Measurements from ENCODE around the gene ASIC1.

ASIC1 gene

DNA sequence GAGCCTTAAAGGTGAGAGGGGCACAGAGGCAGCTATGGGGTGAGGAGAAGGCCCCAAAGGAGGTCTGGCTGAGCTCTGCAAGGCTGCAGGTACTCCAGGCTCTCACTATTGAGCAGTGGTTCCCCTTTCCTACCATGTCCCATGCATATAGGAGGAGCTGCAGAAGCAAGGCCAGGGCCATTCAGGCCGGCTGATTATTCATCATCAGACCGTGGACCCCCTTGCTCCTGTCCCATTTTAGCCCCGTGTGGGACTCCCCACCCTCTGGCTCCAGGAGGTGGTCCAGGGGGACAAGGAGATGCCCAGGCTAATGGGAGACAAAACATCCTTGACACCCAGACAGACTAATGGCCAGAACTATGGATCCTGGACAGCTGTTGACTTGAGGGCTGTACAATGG, 49.5 kb downstream of the ASIC1 start:
- DNase-seq (ENCODE audit: low read depth in 1 of 2, low spot score in 1 of 2), result no peak

DNA sequence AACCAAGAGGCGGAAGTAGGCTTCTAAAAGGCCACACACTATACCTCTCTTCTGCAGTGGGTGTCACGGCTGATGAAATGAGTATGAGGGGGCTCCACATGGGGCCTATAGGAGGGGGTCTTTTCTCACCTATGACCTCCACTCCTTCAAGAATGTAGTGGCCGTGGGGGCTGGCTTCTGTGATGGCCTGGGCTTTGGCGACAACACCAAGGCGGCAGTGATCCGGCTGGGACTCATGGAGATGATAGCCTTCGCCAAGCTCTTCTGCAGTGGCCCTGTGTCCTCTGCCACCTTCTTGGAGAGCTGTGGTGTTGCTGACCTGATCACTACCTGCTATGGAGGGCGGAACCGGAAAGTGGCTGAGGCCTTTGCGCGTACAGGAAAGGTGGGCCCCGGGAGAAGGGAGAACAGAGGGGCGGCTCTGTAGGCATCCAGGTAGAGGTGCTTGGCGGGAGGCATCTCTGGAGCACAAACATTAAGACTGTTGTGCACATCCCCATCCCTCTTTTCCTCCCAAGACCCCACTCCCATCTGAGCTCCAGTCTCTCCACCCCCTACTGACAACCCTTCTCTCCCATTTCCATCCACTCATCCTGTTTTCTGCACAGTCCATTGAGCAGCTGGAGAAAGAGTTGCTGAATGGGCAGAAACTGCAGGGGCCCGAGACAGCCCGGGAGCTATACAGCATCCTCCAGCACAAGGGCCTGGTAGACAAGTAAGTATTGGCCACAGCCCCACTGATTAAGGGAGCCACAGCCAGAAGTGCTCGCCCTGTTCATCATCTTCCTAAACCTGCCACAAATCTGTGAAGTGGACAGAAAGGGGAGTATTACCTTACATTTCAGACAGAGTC, 50.2 kb downstream of the ASIC1 start:
- no peak for DNase-seq (ENCODE audit: low read depth in 1 of 2, low spot score in 1 of 2)

DNA sequence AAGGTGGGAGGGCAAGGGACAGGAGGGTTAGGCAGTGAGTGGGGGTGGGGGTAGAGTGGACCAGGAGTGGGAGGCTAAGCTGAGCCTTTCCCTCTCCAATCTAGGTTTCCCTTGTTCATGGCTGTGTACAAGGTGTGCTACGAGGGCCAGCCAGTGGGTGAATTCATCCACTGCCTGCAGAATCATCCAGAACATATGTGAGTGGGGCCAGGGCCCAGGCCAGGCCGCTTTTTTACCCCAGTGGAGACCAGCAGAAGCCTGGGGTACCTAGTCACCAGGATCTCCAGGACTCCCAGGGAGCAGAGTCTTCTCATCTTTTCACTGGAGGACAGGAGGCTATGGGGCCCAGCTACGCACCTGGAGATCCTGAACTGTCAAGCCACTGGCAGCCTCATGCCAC, 51.9 kb downstream of the ASIC1 start:
- no peak for DNase-seq (ENCODE audit: low read depth in 1 of 2, low spot score in 1 of 2)

DNA sequence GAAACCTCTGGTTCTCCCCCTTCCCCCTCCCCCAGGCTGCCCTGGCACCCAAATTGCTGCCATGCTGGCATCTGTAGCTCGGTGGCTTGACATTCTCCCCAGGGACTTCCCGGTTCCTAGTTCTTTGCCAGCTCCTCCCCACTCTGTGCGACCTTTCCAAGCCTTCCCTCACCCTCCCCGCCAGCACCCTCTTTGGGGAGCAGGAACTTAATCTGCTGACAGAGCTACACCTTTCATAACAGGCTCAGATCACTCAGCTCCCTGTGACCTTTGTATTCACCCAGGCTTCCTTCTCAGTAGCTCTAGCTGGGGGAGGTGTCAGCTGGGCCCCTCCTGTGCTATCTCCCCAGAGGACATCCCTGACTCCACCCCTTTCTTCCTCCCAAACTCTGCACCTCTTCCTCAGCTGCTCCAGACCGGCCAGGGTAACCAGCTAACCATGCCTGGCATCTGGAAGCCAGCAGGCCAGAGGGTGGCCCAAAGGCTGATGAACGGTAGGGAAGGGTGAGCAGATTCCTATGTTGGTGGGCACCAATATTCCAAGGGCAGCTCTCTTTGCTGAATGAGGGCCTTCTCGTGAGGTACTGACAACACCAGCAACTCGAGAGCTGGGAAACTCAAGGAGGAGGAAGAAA, 52.8 kb downstream of the ASIC1 start:
- no peak for DNase-seq (ENCODE audit: low read depth in 1 of 2, low spot score in 1 of 2)

DNA sequence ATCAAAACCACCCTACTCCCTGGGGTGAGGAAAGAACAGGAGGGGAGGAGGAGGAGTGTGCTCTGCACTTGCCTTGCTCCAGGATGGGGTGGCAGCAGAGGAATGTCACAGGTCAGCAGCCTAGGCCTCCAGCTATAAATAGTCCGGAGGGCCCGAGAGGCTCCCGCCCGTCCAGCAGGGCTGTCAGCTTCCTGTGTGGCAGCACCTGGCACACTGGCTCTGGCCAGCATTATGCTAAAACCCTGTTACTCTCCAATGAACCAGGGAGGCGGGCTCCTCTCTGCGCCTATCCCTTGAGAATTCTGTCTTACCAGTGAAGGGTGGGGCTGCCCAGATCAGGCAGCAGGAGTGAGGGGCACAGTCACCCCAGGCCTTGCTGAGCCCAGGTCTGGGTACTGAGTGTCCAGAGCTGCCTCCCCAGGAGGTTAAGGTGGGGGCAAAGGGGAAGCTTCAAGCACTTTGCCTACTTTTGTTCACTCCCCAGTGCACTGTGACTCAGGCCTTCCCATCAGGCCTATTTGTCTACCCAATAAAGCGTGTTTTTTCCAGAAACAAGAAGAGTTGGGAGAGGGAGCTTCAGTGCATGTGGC, 53.5 kb downstream of the ASIC1 start:
- no peak for DNase-seq (ENCODE audit: low read depth in 1 of 2, low spot score in 1 of 2)

DNA sequence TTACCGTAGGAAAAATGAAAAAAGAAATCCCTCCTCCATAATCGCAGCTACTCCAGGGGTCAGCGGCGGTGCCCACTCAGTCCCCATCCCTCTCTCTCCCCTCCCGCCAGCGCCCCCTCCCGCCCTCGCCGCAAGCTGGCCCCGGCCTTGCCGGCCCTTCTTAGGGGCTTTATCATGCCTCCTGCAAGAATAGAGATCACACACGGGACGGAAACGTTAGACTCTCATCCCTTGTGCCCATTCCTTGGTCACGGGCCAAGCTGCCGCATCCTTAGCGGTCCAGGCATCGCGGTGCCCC, 53.9 kb downstream of the ASIC1 start:
- no peak for DNase-seq (ENCODE audit: low read depth in 1 of 2, low spot score in 1 of 2)

DNA sequence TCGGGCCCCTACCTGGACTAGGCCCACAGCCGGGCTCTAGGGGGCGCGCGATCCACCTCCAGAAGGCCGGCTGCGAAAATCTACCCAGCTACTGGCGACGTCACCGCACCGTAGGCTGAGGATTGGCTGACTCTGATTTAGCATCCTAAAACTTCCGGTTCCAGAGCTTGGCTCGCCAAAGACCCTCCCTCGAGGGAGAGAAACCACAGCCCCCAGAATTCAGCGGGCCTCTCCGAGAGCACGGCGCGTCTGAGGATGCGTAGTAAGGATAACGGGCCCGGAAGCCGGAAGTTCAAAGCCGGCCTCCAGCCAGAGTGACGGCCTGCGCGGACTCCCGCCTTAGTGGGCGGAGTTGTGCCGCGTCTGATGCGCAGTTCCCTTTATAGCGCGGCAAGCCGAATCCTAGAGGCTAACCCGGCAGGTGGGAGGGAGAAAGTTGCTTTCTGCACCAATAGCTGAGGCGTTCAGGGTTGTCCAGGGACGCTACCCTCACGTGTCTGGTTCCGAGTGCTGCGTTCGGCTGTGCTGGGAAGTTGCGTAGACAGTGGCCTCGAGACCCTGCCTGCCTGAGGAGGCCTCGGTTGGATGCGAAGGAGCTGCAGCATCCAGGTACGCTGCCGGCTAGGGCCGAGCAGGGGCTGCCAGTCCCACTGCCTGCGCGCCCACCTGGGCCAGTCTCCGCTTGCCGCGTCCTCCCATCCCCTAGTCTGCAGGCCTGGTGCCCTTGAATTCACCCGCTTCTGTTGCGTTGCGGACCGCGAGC, 54.5 kb downstream of the ASIC1 start, which contains the start of gene COX14:
Gene COX14 (plus strand): TSS at position 544 of the 763 bp plus-strand sequence. CDS start 7,808 bp downstream, outside the sequence.
- DNase-seq (ENCODE audit: low read depth in 1 of 2, low spot score in 1 of 2), result peak; percentile 98 to 100

DNA sequence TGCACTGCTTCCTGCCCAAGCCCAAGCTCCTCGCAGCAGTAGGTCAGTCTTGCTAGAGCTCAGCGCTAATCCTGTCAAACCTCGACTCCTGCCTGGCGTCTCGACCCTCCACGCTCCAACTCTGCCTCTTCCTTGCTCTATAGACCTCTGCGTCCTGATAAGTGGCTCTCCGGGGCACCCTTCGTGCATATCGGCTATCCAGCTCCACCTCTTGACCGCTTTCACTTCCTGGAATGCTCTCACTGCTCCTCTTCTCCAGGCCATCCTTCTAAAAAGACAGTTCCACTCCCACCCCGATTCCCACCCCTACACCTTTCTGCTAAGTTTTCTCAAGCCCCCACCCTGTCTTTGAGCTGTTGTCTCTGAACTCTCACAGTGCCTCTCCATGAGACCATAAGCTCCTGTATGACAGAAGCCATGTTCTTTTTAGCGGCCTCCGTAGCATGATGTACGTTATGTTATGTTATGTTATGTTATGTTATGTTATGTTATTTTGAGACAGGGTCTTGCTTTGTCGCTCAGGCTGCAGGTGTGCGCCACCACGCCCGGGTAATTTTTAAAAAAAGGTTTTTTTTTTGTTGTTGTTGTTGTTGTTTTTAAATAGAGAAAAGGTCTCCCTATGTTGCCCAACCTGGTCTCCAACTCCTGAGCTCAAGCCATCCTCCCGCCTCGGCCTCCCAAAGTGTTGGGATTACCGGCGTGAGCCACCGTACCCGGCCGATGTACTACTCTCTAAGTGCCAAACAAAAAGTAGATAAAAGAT, 55.2 kb downstream of the ASIC1 start:
- DNase-seq (ENCODE audit: low read depth in 1 of 2, low spot score in 1 of 2), result no peak

DNA sequence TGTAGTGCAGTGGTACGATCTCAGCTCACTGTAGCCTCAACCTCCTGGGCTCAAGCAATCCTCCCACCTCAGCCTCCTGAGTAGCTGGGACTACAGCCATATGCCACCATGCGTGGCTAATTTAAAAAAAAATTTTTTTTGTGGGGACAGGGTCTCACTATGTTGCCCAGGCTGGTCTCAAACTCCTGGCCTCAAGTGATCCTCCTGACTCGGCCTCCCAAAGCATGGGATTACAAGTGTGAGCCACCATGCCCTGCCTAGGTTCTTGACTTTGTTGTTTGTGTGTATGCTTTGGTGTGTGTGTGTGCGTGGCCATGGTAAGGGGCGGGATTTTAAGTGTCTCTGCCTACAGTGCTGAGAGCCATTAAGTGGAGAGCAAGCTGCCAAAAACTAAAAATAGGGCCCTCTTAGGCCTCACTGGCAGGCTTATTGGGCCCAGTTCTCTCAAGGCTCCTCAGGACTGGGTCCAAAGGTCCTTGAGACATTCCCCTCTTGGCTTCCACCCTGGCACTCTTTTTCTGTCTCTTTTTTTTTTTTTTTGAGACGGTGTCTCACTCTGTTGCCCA, 59.7 kb downstream of the ASIC1 start:
- no peak for DNase-seq (ENCODE audit: low read depth in 1 of 2, low spot score in 1 of 2)

DNA sequence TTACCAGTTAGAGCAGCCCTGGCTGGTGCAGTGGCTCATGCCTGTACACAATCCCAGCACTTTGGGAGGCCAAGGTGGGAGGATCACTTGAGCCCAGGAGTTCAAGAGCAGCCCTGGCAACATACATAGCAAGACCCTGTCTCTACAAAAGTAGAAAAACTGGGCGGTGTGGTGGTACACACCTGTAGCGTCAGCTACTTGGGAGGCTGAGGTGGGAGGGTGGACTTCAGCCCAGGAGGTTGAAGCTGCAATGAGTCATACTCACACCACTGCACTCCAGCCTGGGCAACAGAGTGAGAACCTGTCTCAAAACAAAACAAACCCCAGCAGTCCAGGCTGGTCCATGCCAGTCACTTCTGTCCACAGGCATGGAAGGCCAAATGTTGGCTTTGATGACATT, 62.0 kb downstream of the ASIC1 start:
- no peak for DNase-seq (ENCODE audit: low read depth in 1 of 2, low spot score in 1 of 2)

DNA sequence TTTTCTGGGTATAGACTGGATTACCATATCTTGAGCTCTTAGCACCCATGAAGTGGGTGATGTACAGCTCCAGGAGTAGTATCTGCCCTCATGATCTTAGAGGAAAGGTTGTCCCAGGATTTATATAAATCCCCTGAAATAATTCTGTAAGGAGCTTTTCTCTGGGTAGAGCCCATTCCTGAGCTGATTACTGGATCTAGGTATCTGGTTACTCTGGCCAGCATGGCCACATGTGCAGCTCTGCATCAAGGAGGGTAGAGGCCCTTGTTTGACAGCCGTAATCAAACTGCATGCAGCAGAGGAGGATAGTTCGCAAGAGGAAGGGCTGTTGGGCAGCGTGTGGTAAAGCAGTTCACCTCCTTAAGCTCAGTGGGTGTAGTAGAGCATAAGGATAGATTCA, 63.1 kb downstream of the ASIC1 start:
- DNase-seq (ENCODE audit: low read depth in 1 of 2, low spot score in 1 of 2), result no peak

DNA sequence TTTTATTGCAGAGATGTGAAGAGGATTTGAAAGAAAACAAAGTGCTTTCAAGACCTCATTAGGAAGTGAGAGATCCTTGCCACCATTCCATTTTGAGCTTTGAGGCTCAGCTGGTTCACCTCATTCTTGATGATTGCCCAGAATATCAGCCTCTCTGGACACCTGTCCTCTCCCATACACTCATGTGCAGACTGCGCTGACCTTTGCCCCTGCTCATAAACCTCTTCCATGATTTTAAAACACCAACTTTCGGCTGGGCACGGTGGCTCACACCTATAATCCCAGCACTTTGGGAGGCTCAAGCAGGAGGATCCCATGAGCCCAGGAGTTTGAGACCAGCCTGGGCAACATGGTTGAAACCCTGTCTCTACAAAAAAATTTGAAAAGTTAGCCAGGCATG, 63.6 kb downstream of the ASIC1 start:
- DNase-seq (ENCODE audit: low read depth in 1 of 2, low spot score in 1 of 2), result no peak

DNA sequence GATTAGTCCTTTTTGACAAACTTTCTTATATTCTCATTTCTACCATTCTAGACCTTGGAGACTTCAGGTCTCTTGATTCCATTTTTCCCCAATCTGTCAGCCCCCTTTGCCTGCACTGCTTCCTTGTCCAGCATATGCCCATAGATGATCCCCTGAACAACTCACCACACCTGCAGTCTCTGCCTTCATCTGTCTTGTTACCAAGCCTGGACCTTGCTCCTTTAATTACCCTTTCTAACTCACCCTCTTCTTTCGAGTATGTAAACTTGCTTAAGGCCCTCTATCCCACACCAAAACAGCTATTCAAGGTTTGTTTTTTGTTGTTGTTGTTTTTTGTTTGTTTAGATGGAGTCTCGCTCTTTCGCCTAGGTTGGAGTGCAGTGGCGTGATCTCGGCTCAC, 64.2 kb downstream of the ASIC1 start:
- DNase-seq (ENCODE audit: low read depth in 1 of 2, low spot score in 1 of 2), result no peak

DNA sequence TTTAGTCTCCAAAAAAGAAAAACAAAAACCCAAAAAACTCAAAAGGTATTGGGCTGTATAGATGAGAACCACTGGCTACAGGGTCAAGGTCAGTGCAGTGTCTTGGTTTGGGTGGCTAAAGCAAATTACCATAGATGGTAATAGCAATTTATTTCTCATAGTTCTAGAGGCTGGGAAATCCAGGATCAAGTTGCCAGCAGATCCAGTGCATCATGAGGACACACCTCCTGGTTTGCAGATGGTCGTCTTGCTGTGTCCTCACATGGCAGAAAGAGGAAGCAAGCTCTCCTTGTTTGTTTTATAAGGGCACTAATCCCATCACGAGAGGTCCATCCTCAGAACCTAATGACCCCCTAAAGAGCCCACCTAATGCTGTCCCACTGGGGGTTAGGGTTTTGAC, 65.8 kb downstream of the ASIC1 start:
- DNase-seq (ENCODE audit: low read depth in 1 of 2, low spot score in 1 of 2), result no peak

DNA sequence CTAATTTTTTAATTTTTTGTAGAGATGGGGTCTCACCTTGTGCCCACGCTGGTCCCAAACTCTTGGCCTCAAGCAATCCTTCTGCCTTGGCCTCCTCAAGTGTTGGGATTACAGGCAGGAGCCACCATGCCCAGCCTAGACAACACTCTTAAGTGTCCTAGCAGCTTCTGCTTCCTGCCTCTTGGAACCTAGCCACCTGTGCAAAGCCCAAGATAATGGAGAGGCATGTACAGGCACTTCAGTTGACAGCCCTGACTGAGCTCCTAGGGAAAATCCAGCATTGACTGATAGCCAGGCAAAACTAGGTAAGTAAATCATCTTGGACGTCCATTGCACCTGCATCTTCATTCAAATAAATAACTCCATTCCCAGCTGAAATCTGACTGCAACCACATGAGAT, 70.2 kb downstream of the ASIC1 start:
- no peak for DNase-seq (ENCODE audit: low read depth in 1 of 2, low spot score in 1 of 2)

DNA sequence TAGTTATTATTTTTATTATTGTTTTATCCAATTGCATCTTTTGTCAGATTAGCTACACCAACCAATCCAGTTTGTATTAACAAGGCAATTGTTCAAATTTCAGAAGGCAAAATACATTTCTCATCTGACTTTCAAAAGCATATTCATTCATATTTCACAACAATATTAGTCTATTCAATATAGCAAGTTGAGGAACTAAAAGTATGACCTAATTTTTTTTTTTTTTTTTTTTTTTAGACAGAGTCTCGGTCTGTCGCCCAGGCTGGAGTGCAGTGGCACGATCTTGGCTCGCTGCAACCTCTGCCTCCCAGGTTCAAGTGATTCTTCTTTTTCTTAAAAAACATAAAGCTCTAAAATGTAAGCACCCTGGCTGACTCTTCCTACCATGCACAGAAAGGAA, 71.9 kb downstream of the ASIC1 start:
- no peak for DNase-seq (ENCODE audit: low read depth in 1 of 2, low spot score in 1 of 2)

DNA sequence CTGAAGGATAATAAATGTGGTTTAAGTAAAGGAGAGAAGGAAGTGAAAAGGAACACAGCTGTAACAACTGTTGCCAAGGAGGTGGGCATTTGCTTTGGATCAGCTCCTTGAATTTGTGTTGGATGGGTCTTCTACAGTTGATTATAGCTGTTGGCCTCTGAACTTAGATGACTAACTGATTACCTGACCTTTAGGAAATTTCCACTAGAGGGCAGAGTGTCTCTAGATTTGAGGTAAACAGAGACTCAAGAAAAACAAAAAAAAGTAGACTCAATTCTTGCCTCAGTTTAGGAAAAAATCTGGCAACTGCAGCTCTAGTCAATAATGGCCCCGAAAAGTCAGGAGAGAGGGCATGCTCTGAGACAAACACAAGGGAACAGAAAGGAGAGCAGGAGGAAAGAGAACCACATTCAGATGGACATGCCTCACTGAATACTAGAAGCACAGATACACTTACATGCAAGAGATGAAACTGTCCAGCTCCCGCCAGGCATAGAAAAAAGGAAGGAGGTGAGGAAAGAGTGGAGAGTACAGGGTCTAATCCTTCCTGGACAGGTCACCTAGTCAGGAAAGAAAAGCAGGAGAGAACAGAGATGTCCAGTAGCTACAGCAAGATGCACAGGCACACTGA, 75.2 kb downstream of the ASIC1 start:
- DNase-seq (ENCODE audit: low read depth in 1 of 2, low spot score in 1 of 2), result no peak
